ENCODE data around the gene KDELR3. TPM values are rescaled to one million over a fixed set of nuclear protein-coding genes. Genes with fewer than 3 reads are reported as not detected.

Gene KDELR3
- polyA plus RNA-seq, 1 donor (not counting 4 experiments of a cell fraction or from before 2014, with no cell fraction given), result 10.1 TPM

DNA sequence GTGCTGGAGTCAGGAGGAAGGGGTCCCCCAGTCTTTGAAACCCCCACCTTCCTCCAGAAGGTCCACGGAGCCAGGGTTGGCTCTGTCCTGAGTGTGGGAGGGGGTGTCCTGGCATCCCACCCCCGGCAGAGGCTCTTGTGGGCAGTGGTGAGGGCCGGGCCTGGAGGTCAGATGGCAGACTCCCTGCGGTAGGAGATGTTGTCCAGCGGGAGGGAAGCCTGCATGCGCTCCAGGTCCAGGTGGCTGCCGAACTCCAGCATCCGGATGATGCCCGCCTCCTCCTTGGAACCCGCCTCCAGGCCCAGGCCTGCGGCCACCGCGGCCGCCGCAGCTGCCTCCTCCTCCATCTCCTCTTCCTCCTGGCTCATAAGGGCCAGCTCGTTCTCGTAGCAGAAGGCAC, 41.3 kb upstream of the KDELR3 start:
- H3K36me3 ChIP-seq (ENCODE audit: control insufficient read depth in 2 of 2, extremely low read depth in 1 of 2, insufficient read depth in 2 of 2, low read length in 2 of 2), result no peaks in the 10 kb centered on the region
- H2AFZ ChIP-seq (ENCODE audit: control insufficient read depth, low read length), result no peak overlapping the region
- no peaks in the 10 kb centered on the region for H4K20me1 ChIP-seq (ENCODE audit: control insufficient read depth, extremely low read depth, insufficient read depth, low read length)
- TF ChIP-seq, protein P1, sequence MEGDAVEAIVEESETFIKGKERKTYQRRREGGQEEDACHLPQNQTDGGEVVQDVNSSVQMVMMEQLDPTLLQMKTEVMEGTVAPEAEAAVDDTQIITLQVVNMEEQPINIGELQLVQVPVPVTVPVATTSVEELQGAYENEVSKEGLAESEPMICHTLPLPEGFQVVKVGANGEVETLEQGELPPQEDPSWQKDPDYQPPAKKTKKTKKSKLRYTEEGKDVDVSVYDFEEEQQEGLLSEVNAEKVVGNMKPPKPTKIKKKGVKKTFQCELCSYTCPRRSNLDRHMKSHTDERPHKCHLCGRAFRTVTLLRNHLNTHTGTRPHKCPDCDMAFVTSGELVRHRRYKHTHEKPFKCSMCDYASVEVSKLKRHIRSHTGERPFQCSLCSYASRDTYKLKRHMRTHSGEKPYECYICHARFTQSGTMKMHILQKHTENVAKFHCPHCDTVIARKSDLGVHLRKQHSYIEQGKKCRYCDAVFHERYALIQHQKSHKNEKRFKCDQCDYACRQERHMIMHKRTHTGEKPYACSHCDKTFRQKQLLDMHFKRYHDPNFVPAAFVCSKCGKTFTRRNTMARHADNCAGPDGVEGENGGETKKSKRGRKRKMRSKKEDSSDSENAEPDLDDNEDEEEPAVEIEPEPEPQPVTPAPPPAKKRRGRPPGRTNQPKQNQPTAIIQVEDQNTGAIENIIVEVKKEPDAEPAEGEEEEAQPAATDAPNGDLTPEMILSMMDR (optimal IDR thresholded peaks at IDR 0.05 in 1 of 3, IDR thresholded peaks at IDR 0.05 in 1 of 3, conservative IDR thresholded peaks at IDR 0.05 in 1 of 3; ENCODE audit: extremely low read depth in 1 of 3, insufficient read depth in 2 of 3, low read length in 3 of 3), result no peak
- TF ChIP-seq EZH2 (IDR thresholded peaks at IDR 0.05; ENCODE audit: low read length), result no peak
- peaks cover 5% of the 10 kb centered on the region for H3K27me3 ChIP-seq (ENCODE audit: control insufficient read depth, extremely low read depth, insufficient read depth, low read length)
- no peaks in the 10 kb centered on the region for H3K9me1 ChIP-seq (ENCODE audit: control insufficient read depth, extremely low read depth, insufficient read depth, low read length)
- H3K4me3 ChIP-seq (ENCODE audit: control insufficient read depth in 2 of 3, extremely low read depth in 1 of 3, insufficient read depth in 2 of 3, low read depth in 1 of 3, low read length in 3 of 3), result no peak overlapping the region
- no peaks in the 10 kb centered on the region for H3K9me3 ChIP-seq (ENCODE audit: control insufficient read depth, low read depth, low read length)
- no peak for DNase-seq (ENCODE audit: low read depth, low spot score)
- H3K27ac ChIP-seq (ENCODE audit: control insufficient read depth, insufficient read depth, low read length), result no peak overlapping the region
- dilution Hi-C loops (cut with MboI; ENCODE audit: extremely low pct_ligation_motif_present, low sequenced_read_pairs), result no loop called here
- H3K4me2 ChIP-seq (ENCODE audit: control insufficient read depth, extremely low read depth, insufficient read depth, low read depth, low read length), result no peak overlapping the region
- no peak overlapping the region for H3K9ac ChIP-seq (ENCODE audit: control insufficient read depth, extremely low read depth, insufficient read depth, low read length)
- peaks cover 10% of the 10 kb centered on the region for H3K4me1 ChIP-seq (ENCODE audit: control insufficient read depth, extremely low read depth, insufficient read depth, low read length)
- H3K79me2 ChIP-seq (ENCODE audit: control insufficient read depth, insufficient read depth, low read length), result no peaks in the 10 kb centered on the region
- no peak for FAIRE-seq

DNA sequence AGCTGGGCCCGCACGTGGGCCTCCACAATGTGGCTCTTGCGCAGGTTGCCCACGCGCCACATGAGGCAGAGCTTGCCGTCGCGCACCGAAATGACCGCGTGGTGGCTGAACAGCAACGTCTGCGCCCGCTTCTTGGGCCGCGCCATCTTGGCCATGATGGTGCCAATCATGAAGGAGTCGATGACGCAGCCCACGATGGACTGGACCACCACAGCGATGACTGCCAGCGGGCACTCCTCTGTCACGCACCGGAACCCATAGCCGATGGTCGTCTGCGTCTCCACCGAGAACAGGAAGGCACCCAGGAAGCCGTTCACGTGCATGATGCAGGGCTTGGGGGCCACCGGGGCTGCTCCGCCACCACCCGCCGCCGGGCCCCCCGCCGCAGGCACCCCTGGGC, 40.4 kb upstream of the KDELR3 start:
- Histone ChIP-seq H3K79me2 (ENCODE audit: control insufficient read depth, insufficient read depth, low read length) (no peaks in the 10 kb centered on the region), H4K20me1 (ENCODE audit: control insufficient read depth, extremely low read depth, insufficient read depth, low read length) (no peaks in the 10 kb centered on the region), H3K27ac (ENCODE audit: control insufficient read depth, insufficient read depth, low read length) (no peak overlapping the region), H3K9ac (ENCODE audit: control insufficient read depth, extremely low read depth, insufficient read depth, low read length) (no peak overlapping the region), H3K9me3 (ENCODE audit: control insufficient read depth, low read depth, low read length) (no peaks in the 10 kb centered on the region), H3K4me3 (ENCODE audit: control insufficient read depth in 2 of 3, extremely low read depth in 1 of 3, insufficient read depth in 2 of 3, low read depth in 1 of 3, low read length in 3 of 3) (no peak overlapping the region), H3K4me1 (ENCODE audit: control insufficient read depth, extremely low read depth, insufficient read depth, low read length) (peaks cover 8% of the 10 kb centered on the region), H2AFZ (ENCODE audit: control insufficient read depth, low read length) (no peak overlapping the region), H3K4me2 (ENCODE audit: control insufficient read depth, extremely low read depth, insufficient read depth, low read depth, low read length) (no peak overlapping the region), H3K27me3 (ENCODE audit: control insufficient read depth, extremely low read depth, insufficient read depth, low read length) (peaks cover 5% of the 10 kb centered on the region), H3K36me3 (ENCODE audit: control insufficient read depth in 2 of 2, extremely low read depth in 1 of 2, insufficient read depth in 2 of 2, low read length in 2 of 2) (no peaks in the 10 kb centered on the region), H3K9me1 (ENCODE audit: control insufficient read depth, extremely low read depth, insufficient read depth, low read length) (no peaks in the 10 kb centered on the region)
- FAIRE-seq (no peak), DNase-seq (ENCODE audit: low read depth, low spot score) (no peak)
- dilution Hi-C loops (cut with MboI; ENCODE audit: extremely low pct_ligation_motif_present, low sequenced_read_pairs), result no loop called here
- no peak for TF ChIP-seq EZH2 (IDR thresholded peaks at IDR 0.05; ENCODE audit: low read length)

DNA sequence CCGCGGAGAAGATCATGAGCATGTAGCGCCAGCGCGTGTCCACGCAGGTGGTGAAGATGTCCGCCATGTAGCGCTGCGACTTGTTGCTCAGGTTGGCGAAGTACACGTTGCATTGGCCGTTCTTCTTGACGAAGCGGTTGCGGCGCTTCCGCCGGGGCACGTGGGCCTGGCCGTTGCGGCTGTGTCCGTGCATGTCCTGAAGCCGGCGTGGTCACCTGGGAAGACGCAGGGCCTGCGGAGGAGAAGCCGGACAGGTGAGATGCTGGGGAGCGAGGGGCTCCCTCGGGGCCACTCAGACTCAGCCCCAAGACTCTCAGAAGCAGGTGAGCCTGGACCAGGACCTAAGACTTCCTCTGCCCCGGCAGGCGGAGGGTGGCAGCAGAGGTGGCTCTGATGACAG, 40.0 kb upstream of the KDELR3 start:
- no peaks in the 10 kb centered on the region for H3K36me3 ChIP-seq (ENCODE audit: control insufficient read depth in 2 of 2, extremely low read depth in 1 of 2, insufficient read depth in 2 of 2, low read length in 2 of 2)
- TF ChIP-seq, protein P1 (optimal IDR thresholded peaks at IDR 0.05 in 1 of 3, IDR thresholded peaks at IDR 0.05 in 1 of 3, conservative IDR thresholded peaks at IDR 0.05 in 1 of 3; ENCODE audit: extremely low read depth in 1 of 3, insufficient read depth in 2 of 3, low read length in 3 of 3), result no peak
- TF ChIP-seq EZH2 (IDR thresholded peaks at IDR 0.05; ENCODE audit: low read length), result no peak
- no peaks in the 10 kb centered on the region for H3K9me1 ChIP-seq (ENCODE audit: control insufficient read depth, extremely low read depth, insufficient read depth, low read length)
- dilution Hi-C loops (cut with MboI; ENCODE audit: extremely low pct_ligation_motif_present, low sequenced_read_pairs), result no loop called here
- no peaks in the 10 kb centered on the region for H3K79me2 ChIP-seq (ENCODE audit: control insufficient read depth, insufficient read depth, low read length)
- H3K9me3 ChIP-seq (ENCODE audit: control insufficient read depth, low read depth, low read length), result no peaks in the 10 kb centered on the region
- H2AFZ ChIP-seq (ENCODE audit: control insufficient read depth, low read length), result no peak overlapping the region
- no peaks in the 10 kb centered on the region for H4K20me1 ChIP-seq (ENCODE audit: control insufficient read depth, extremely low read depth, insufficient read depth, low read length)
- H3K4me1 ChIP-seq (ENCODE audit: control insufficient read depth, extremely low read depth, insufficient read depth, low read length), result peaks cover 3% of the 10 kb centered on the region
- no peak for DNase-seq (ENCODE audit: low read depth, low spot score)
- no peak overlapping the region for H3K9ac ChIP-seq (ENCODE audit: control insufficient read depth, extremely low read depth, insufficient read depth, low read length)
- no peak overlapping the region for H3K4me2 ChIP-seq (ENCODE audit: control insufficient read depth, extremely low read depth, insufficient read depth, low read depth, low read length)
- peaks cover 5% of the 10 kb centered on the region for H3K27me3 ChIP-seq (ENCODE audit: control insufficient read depth, extremely low read depth, insufficient read depth, low read length)
- no peak overlapping the region for H3K4me3 ChIP-seq (ENCODE audit: control insufficient read depth in 2 of 3, extremely low read depth in 1 of 3, insufficient read depth in 2 of 3, low read depth in 1 of 3, low read length in 3 of 3)
- no peak for FAIRE-seq
- no peak overlapping the region for H3K27ac ChIP-seq (ENCODE audit: control insufficient read depth, insufficient read depth, low read length)

Data from keratinocyte (primary cell).